NOMO-1 treated with DMSO at 0.1 percent for 48 hours (cell line): Measurements from ENCODE around the gene SOX10.

Source experiments
- DNase-seq: peaks from one replicate; lab custom pipeline; 2025; ENCODE audit not compliant: unreplicated experiment; lab: John Stamatoyannopoulos, UW

The SOX10 gene

GRCh38 chr22:38016182-38017151 lies 32.1 kb upstream of the SOX10 start:
- DNase-seq = no peak

- no peak for DNase-seq
These were observed 29.7 kb upstream of the SOX10 start for GRCh38 chr22:38014083-38014482.

GRCh38 chr22:38012604-38013072 lies 28.3 kb upstream of the SOX10 start:
- DNase-seq = no peak

- DNase-seq = no peak
These were observed 24.8 kb upstream of the SOX10 start for GRCh38 chr22:38009000-38009806.

GRCh38 chr22:38007330-38007902 lies 23.1 kb upstream of the SOX10 start:
- DNase-seq = no peak

- no peak for DNase-seq
These were observed 22.6 kb upstream of the SOX10 start for GRCh38 chr22:38006906-38007305.

- DNase-seq = no peak
These were observed 21.6 kb upstream of the SOX10 start for GRCh38 chr22:38005943-38006342.

GRCh38 chr22:37999640-38000272 lies 15.4 kb upstream of the SOX10 start:
- DNase-seq = peak; percentile 6

- no peak for DNase-seq
These were observed 14.9 kb upstream of the SOX10 start for GRCh38 chr22:37999236-37999635.

GRCh38 chr22:37998543-37998942 lies 14.2 kb upstream of the SOX10 start:
- no peak for DNase-seq

- no peak for DNase-seq
These were observed 12.3 kb upstream of the SOX10 start for GRCh38 chr22:37996515-37997246.

GRCh38 chr22:37996079-37996478 lies 11.7 kb upstream of the SOX10 start:
- DNase-seq = no peak

- DNase-seq = no peak
These were observed 11.1 kb upstream of the SOX10 start for GRCh38 chr22:37995460-37995859.

GRCh38 chr22:37994982-37995381 lies 10.6 kb upstream of the SOX10 start:
- DNase-seq = no peak

- no peak for DNase-seq
These were observed 9.7 kb upstream of the SOX10 start for GRCh38 chr22:37994049-37994448.

- DNase-seq = no peak
These were observed 7.5 kb upstream of the SOX10 start for GRCh38 chr22:37991731-37992442.

- no peak for DNase-seq
These were observed 6.5 kb upstream of the SOX10 start for GRCh38 chr22:37990862-37991261.

- no peak for DNase-seq
These were observed 5.9 kb upstream of the SOX10 start for GRCh38 chr22:37990301-37990700.

GRCh38 chr22:37989146-37990045 lies 5.0 kb upstream of the SOX10 start:
- DNase-seq = no peak
